Mesodermal cell (in vitro differentiated cells): ENCODE results near the gene KLRC4.
"Not testable (repeated sequence)": the region's sequence is repeated elsewhere in the genome, so short reads cannot be mapped to it uniquely, and the experiment has no call there.

Source experiments
- H3K27ac ChIP-seq: 2 replicates; pipeline ENCODE4 v1.7.0; 2013; ENCODE audit warnings: mild to moderate bottlenecking, low read depth, low read length, moderate library complexity; ENCODE audit not compliant: severe bottlenecking
- H3K36me3 ChIP-seq: 2 replicates; pipeline ENCODE4 v1.7.1; 2013; ENCODE audit warnings: mild to moderate bottlenecking, low read length, moderate library complexity; ENCODE audit not compliant: control insufficient read depth, insufficient read depth
- H3K4me1 ChIP-seq: one replicate; pipeline ENCODE4 v1.7.1; 2013; ENCODE audit warnings: mild to moderate bottlenecking, low read length; ENCODE audit not compliant: insufficient read depth, control insufficient read depth, poor library complexity, severe bottlenecking
- H3K4me3 ChIP-seq: 2 replicates; pipeline ENCODE4 v1.7.0; 2013; ENCODE audit warnings: low read length, control low read depth, mild to moderate bottlenecking; ENCODE audit not compliant: insufficient read depth, poor library complexity, severe bottlenecking; ENCODE audit errors: extremely low read depth
- H3K9me3 ChIP-seq: 2 replicates; pipeline ENCODE4 v1.7.1; 2013; ENCODE audit warnings: mild to moderate bottlenecking, low read length, moderate library complexity; ENCODE audit not compliant: control insufficient read depth
- WGBS, 2 experiments: methylation state at CpG; one replicate each; pipeline ENCODE4 v1.1.5; 2013; ENCODE audit warnings: missing lambda C conversion rate in 2 of 2; ENCODE audit not compliant: insufficient coverage in 2 of 2; 5-methylcytosine and 5-hydroxymethylcytosine counted together

Gene KLRC4

DNA sequence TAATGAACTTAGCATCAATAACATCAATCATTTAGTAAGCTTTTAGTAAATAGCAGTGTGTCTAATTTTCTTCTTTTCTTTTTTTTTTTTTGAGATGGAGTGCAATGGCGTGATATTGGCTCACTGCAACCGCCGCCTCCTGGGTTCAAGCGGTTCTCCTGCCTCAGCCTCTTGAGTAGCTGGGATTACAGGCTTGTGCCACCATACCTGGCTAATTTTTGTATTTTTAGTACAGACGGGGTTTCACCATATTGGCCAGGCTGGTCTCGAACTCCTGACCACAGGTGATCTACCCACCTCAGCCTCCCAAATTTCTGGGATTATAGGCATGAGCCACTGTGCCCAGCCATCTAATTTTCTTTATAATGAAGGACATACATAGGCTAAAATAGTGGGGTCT is 22.1 kb downstream of the KLRC4 start:
- not testable (repeated sequence) for H3K27ac ChIP-seq, H3K4me3 ChIP-seq, H3K36me3 ChIP-seq, H3K9me3 ChIP-seq, H3K4me1 ChIP-seq
- WGBS, 2 experiments = 76 to 87% methylated on average over 2 to 3 of the region's 6 CpGs

DNA sequence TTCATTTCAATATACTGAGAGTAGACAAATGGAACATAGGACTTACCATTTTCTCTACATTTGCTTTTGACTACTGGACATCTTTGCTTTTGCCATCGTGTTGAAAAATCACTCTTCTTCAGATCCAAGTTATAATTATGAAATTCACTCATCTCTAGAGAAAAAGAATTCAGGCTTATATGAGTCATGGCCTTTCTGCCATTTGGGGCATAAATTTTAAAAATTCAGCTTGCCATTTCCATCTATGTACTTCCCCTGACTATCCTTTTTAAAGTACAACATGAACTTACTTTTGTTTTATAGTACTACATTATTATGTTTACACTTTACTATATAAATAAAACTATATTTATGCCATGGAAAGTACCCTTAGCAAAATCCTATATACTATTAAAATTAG is 22.7 kb downstream of the KLRC4 start:
- H3K4me3 ChIP-seq = no peak overlapping the region
- H3K4me1 ChIP-seq = no peaks in the 10 kb centered on the region
- no CpG with 5 or more reads among the region's 1 CpG for WGBS, 2 experiments
- H3K36me3 ChIP-seq = no peaks in the 10 kb centered on the region
- H3K27ac ChIP-seq = no peak overlapping the region
- H3K9me3 ChIP-seq = peaks cover 7% of the 10 kb centered on the region

DNA sequence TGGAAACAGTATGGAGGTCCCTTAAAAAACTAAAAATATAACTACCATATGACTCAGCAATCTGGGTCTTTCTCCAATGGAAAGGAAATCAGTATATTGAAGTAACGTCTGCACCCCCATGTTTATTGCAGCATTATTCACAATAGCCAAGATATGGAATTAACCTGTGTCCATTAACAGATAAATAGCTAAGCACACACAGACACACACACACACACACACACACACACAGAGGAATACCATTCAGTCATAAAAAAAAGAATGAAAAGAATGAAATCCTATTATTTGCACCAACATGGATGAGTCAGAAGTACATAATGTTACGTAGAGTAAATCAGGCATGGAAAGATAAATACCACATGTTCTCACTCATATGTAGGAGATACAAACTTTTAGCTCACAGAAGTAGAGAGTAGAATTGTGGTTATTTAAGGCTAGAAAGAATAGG is 24.4 kb downstream of the KLRC4 start:
- H3K4me1 ChIP-seq = no peaks in the 10 kb centered on the region
- peaks cover 7% of the 10 kb centered on the region for H3K9me3 ChIP-seq
- WGBS, 2 experiments = no CpG with 5 or more reads among the region's 2 CpGs
- no peak overlapping the region for H3K4me3 ChIP-seq
- no peaks in the 10 kb centered on the region for H3K36me3 ChIP-seq
- no peak overlapping the region for H3K27ac ChIP-seq

DNA sequence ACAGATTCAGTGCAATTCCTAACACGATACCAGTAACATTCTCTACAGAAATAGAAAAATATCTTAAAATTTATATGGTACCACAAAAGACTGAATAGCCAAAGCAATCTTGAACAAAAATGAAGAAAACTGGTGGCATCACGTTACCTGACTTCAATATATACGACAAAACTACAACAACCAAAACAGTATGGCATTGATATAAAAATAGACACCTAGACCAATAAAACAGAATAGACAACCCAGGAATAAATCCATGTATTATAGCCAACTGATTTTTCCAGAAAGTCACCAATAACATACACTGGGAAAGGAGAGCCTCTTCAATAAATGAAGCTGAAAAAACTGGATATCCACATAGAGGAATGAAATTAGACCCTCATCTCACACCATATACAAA is 25.4 kb downstream of the KLRC4 start:
- Histone ChIP-seq H3K36me3 (no peaks in the 10 kb centered on the region), H3K9me3 (peaks cover 7% of the 10 kb centered on the region), H3K4me3 (no peak overlapping the region), H3K4me1 (no peaks in the 10 kb centered on the region), H3K27ac (no peak overlapping the region)
- no CpG with 5 or more reads among the region's 3 CpGs for WGBS, 2 experiments

- H3K9me3 ChIP-seq = peaks cover 7% of the 10 kb centered on the region
- WGBS, 2 experiments = 100% methylated on average over 1 of the region's 4 CpGs; no CpG with 5 or more reads in 1 of the 2 experiments
- H3K36me3 ChIP-seq = no peaks in the 10 kb centered on the region
- H3K4me3 ChIP-seq = no peak overlapping the region
- H3K4me1 ChIP-seq = no peaks in the 10 kb centered on the region
- H3K27ac ChIP-seq = no peak overlapping the region
These were observed 27.5 kb downstream of the KLRC4 start for GRCh38 chr12:10381928-10382628.

DNA sequence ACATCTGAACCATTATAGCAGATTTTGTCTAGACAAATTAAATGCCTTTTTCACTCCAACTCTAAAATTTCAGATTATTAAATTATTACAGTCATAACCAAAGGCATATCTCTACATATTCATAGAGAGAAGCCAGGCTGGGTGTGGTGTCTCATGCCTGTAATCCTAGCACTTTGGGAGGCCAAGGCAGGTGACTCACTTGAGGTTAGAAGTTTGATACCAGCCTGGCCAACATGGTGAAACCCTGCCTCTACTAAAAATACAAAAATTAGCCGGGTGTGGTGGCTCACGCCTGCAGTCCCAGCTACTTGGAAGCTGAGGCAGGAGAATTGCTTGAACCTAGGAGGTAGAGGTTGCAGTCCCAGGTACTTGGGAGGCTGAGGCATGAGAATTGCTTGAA is 30.8 kb downstream of the KLRC4 start:
- H3K27ac ChIP-seq, H3K4me3 ChIP-seq, H3K4me1 ChIP-seq, H3K36me3 ChIP-seq, H3K9me3 ChIP-seq: not testable (repeated sequence)
- WGBS, 2 experiments = 90 to 100% methylated on average over 2 of the region's 2 CpGs

DNA sequence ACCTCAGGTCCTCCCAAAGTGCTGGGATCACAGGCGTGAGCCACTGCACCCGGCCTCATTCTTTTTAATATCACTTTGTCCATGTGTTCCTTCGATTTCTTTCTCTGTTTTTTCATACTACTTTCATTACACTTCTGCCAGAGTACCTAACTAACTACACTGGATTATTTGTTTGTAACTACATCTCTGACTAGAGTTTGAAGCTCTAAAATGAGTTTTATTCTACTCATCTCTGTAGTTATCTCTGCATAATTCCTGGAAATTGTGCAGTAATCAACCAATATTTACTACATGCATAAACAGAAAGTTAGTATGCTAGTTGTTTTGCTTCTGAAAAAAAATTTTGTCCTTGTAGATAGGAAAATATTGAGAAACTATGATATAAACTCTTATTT is 34.9 kb downstream of the KLRC4 start:
- H3K9me3 ChIP-seq = no peaks in the 10 kb centered on the region
- no peak overlapping the region for H3K27ac ChIP-seq
- 92 to 100% methylated on average over 2 of the region's 3 CpGs for WGBS, 2 experiments
- H3K4me1 ChIP-seq = no peaks in the 10 kb centered on the region
- H3K4me3 ChIP-seq = no peak overlapping the region
- H3K36me3 ChIP-seq = no peaks in the 10 kb centered on the region

DNA sequence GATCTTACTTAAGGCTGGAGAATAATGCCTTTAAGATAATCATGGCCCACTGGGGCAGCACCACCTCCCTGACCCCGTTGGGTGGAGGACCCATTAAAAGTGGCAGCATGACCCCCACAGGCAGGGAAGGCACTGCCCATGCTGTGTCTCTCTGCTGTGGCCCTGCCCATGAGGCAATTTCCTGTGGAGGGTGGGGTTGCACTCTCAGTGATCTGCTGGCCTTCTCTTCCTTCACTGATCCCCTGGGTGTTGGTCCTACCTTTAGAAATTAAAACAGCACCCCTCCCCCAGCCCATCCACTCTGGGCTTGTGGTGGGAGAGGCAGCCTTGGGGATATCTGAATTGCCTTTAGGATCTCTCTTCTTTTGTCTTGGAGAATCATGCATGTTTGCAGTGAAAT is 37.0 kb downstream of the KLRC4 start:
- Histone ChIP-seq H3K36me3 (no peaks in the 10 kb centered on the region), H3K4me1 (no peaks in the 10 kb centered on the region), H3K9me3 (peaks cover 7% of the 10 kb centered on the region), H3K27ac (no peak overlapping the region), H3K4me3 (no peak overlapping the region)
- WGBS, 2 experiments = 80 to 100% methylated on average over 1 of the region's 1 CpG

DNA sequence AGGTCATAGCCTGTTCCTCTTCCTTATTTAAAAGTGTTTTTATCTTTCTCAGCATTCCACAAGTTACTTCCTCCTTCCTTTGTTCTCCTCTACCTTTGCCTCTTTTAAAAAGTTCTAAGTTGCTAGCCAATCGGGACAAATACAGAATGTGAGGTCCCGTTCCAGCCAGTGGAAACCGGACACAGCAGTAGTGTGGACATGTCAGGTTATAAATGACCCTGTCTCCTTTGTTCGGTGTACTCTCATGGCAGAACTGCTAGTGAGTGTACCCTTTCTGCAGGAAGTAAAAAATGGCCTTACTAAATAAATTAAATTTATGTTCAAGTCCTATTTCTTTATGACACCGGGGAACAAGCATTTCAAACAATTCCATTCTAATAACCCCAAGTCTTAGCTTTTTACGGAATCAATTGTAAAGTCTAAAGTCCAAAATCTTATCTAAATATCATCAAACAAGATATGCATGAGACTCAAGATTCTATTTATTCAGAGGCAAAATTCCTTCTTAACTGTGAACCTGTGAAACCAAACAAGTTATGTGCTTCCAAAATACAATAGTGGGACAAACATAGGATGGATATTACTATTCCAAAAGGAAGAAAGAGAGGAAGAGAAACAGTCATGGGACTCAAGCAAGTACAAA is 37.5 kb downstream of the KLRC4 start:
- H3K9me3 ChIP-seq = peaks cover 13% of the 10 kb centered on the region
- not testable (repeated sequence) for H3K27ac ChIP-seq, H3K4me1 ChIP-seq, H3K36me3 ChIP-seq, H3K4me3 ChIP-seq
- 80 to 95% methylated on average over 4 to 5 of the region's 6 CpGs for WGBS, 2 experiments

DNA sequence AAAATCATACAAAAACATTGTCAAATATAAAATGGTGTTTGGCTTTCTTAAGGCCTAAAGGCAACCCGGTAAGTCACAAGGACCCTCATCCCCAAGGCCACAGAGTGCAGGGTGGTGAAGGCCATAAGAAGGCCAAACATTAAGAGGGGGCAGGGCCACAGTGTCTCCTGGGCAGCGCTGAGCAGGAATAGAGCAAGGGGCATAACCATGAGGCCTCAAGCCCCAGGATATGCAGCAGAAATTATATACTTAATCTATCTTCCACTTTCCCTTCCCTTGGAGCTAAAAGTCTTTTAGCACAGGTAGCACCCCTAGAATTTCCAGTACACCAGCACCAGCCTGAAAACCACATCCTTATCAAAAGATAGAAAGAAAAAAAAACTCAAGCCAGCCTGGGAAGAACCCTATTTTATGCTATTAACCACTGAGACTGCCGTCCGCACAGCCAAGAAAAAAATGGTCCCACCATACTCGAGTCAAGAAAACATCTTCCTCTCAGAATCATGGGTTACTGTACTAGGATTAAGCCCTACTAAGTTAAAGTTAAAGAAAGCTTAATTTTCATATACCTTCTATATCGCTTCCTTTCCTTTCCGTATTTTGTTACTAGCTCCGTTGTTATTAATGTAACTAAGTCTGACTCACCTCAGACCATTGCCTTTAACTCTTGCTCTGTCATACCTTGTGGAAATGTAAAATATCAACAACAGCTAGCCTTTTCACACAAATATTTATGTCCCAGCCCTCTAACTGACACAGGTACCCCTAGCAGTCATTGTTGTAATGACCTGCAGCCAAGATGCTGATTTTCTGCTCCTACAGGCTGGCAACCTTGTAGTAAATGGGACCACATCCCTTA is 39.8 kb downstream of the KLRC4 start:
- 88 to 100% methylated on average over 1 to 6 of the region's 8 CpGs for WGBS, 2 experiments
- peaks cover 5% of the 10 kb centered on the region for H3K4me1 ChIP-seq
- H3K27ac ChIP-seq = no peak overlapping the region
- H3K36me3 ChIP-seq = no peaks in the 10 kb centered on the region
- no peak overlapping the region for H3K4me3 ChIP-seq
- peaks cover 13% of the 10 kb centered on the region for H3K9me3 ChIP-seq
